ENCODE measurements around the gene PNKD.
"Not testable (repeated sequence)": the region's sequence is repeated elsewhere in the genome, so short reads cannot be mapped to it uniquely, and the experiment has no call there.

DNA sequence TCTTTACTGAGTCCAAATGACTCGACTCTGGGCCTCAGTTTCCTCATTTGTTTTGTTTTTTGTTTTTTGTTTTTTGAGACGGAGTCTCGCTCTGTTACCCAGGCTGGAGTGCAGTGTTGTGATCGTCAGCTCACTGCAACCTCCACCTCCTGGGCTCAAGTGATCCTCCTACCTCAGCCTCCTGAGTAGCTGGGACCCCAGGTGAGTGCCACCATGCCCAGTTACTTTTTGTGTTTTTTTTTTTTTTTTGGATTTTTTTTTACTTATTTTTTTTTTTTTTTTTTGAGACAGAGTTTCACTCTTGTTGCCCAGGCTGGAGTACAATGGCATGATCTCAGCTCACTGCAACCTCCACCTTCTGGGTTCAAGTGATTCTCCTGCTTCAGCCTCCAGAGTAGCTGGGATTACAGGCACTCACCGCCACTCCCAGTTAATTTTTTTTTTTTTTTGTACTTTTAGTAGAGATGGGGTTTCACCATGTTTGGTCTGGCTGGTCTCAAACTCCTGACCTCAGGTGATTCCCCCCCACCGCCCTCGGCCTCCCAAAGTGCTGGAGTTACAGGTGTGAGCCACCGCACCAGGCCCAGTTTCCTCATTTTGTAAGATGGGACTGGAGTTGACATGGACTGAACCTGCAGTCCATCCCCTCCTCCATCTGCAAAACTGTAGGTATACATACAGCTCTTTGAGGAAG lies 3.0 kb downstream of the PNKD start:
- TF ChIP-seq, protein P1, sequence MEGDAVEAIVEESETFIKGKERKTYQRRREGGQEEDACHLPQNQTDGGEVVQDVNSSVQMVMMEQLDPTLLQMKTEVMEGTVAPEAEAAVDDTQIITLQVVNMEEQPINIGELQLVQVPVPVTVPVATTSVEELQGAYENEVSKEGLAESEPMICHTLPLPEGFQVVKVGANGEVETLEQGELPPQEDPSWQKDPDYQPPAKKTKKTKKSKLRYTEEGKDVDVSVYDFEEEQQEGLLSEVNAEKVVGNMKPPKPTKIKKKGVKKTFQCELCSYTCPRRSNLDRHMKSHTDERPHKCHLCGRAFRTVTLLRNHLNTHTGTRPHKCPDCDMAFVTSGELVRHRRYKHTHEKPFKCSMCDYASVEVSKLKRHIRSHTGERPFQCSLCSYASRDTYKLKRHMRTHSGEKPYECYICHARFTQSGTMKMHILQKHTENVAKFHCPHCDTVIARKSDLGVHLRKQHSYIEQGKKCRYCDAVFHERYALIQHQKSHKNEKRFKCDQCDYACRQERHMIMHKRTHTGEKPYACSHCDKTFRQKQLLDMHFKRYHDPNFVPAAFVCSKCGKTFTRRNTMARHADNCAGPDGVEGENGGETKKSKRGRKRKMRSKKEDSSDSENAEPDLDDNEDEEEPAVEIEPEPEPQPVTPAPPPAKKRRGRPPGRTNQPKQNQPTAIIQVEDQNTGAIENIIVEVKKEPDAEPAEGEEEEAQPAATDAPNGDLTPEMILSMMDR (IDR thresholded peaks at IDR 0.05) = not testable (repeated sequence)
- not testable (repeated sequence) for TF ChIP-seq EZH2, EZH2phosphoT487 (IDR thresholded peaks at IDR 0.05)

Data from neural progenitor cell (in vitro differentiated cells).